Measurements from ENCODE around the gene TGFB3. TPM values are rescaled to one million over a fixed set of nuclear protein-coding genes. Genes with fewer than 3 reads are reported as not detected.

The TGFB3 gene
- 8.6 and 12.1 TPM in 2 replicates for total RNA-seq

DNA sequence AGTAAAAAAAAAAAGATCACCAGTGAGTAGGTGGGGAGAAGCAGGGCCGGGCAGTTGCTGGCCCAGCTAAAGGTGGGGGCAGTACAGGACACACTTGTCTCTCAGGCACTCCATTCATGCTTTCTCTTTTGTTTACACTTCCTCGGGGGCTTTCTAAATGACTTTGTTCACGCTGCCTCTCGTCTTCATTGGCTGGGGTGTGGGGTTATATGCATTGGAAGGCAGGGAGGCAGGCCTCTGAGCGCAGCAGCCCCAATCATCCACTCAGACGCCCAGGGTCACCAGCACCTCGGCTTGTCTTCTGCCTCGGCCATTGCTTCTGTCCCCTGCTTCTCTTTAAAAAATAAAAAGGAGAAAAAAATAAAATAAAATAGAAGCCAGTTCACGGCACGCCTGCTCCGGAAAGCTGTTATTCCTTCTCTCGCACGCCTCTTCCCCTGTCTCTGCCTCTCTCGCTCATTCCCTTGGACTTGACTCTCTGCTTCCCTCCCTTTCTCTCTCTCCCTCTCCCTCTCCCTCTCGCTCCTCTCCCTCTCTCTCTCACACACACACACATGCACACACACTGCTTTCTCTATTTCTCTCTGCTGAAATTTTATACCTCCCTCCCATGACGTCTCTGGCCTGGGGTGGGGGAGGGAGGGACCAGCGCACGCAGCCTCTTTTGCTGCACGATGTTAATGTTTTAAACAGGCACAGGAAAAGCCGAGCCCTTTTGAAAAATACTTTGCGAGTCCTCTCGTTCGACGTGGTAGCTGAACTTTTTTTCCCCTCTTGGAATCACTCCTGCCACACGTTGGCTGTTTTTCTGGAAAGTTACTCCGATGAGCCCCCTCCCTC is at the start of gene TGFB3:
Gene TGFB3 (minus strand): TSS at position 570 of the 840 bp plus-strand sequence. CDS start 1,102 bp downstream, outside the sequence.

DNA sequence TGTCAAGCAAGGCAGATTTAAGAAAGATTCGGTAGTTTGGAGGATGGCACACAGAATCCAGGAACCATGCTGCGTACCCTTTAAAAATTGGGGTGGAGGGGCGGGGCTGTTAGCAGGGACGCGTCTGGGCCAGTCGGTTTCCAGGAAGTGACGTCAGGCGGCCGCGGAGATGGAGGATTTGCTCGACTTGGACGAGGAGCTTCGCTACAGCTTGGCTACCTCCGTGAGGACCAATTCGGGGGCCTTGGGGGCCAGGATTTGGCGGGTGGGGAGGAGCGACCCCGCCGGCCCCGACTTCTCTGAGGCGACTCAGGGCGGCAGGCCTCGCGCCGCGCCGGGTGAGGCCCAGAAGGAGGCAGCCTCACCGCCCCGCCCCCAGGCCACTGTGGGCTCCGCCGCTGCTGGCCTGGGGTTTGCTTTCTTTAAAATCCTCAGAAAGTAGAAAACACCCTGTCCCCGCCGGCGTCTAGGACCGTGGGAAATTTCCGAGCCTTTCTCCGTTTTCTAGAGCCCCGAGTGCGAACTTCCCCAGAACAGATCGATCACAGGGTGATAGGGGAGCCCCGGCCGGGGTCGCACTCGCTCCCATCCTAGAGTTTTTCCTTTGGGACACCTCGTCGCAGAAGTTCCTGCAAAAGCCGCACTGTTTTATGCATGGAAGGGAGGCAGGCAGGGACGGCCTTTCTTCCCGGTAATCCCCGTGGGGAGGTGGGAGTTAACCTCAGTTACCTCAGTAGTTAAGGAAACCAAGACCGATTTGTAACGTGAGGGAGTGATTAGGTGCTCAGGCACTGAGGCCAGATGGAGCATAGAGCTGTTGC is 4.0 kb upstream of the TGFB3 start, which contains the start of gene IFT43:
Gene IFT43 (plus strand): TSS at position 146 of the 821 bp plus-strand sequence. CDS start 24 bp downstream, at position 170.

Other genes starting within 250 kb of the TGFB3 start
- 26.8 and 40.6 TPM in 2 replicates for gene IFT43, start 3.8 kb upstream of the TGFB3 start, total RNA-seq
- gene GPATCH2L, start 169.9 kb upstream of the TGFB3 start, total RNA-seq = 48.5 and 60.4 TPM in 2 replicates